Ovary (tissue), 9 donors: Measurements from ENCODE around the gene KRTAP12-1. TPM values are rescaled to one million over a fixed set of nuclear protein-coding genes. Genes with fewer than 3 reads are reported as not detected.

Experiments used
- DNase-seq, 5 donors: peaks; one replicate each; pipeline ENCODE4 v3.0.0-alpha.2; 2019 to 2020
- H3K27ac ChIP-seq, 2 donors: fragments of 200-600 bp; one replicate each; pipeline versions ENCODE4 v1.5.1 to v1.8.0; 2019 to 2022
- H3K27me3 ChIP-seq: fragments of 200-600 bp; one replicate; pipeline ENCODE4 v1.8.0; 2022
- H3K36me3 ChIP-seq: fragments of 200-600 bp; sonication (generic); one replicate; pipeline ENCODE4 v1.5.1; 2019
- H3K4me1 ChIP-seq: one replicate; pipeline ENCODE4 v1.8.1; 2013; ENCODE audit warnings: mild to moderate bottlenecking, moderate library complexity; ENCODE audit not compliant: insufficient read depth
- H3K4me3 ChIP-seq: fragments of 200-600 bp; sonication (generic); one replicate; pipeline ENCODE4 v1.5.1; 2017
- H3K9me3 ChIP-seq, 2 donors: fragments of 200-600 bp in 1 of 2; sonication (generic) in 1 of 2; one replicate each; pipeline versions ENCODE4 v1.5.1 to v1.8.1; 2013 to 2019; ENCODE audit warnings: mild to moderate bottlenecking in 1 of 2, moderate library complexity in 1 of 2
- EP300 ChIP-seq: sonication (generic); formaldehyde crosslinking; IDR thresholded peaks from one replicate; pipeline ENCODE4 v1.6.1; 2017; ENCODE audit warnings: antibody characterized with exemption
- POLR2A ChIP-seq: fragments of 450-650 bp; IDR thresholded peaks from one replicate; pipeline ENCODE4 v1.6.1; 2017; ENCODE audit warnings: antibody characterized with exemption, mild to moderate bottlenecking, moderate library complexity
- WGBS, 3 donors: extraction: QIAGEN DNeasy Blood & Tissue Kit in 1 of 3; methylation state at CpG; one replicate each; pipeline versions ENCODE4 v1.1.5 to v1.1.7; 2013 to 2017; 5-methylcytosine and 5-hydroxymethylcytosine counted together
- intact Hi-C, 4 donors: fragments of 100-400 bp; cut with DNase I; formaldehyde crosslinking; loops; one replicate each; pipeline versions ENCODE4 v1.11.0 to v1.15.1; 2022 to 2023
- polyA plus RNA-seq, 2 donors: library from polyadenylated mRNA; stranded (reverse); fragments of 200-250 nt in 1 of 2; fragments of 350-450 nt in 1 of 2; fragmentation: Illumina TruSeq in 1 of 2; extraction: RNeasy Lipid Tissue Mini Kit (QIAGEN cat#74804) in 1 of 2; gene quantifications; one replicate each; pipeline ENCODE4 v1.2.3, GENCODE V29; 2013 to 2014
- total RNA-seq, 7 donors: library from RNA; depleted of rRNA in 2 of 7; stranded (reverse); fragments of >200 nt in 2 of 7; fragmentation: NEBNext Ultra II Directional in 3 of 7; extraction: Animal tissue kit (Norgen Biotek cat#: 25700) in 3 of 7; gene quantifications; one replicate each; pipeline versions ENCODE4 v1.1.0 to v1.2.4, GENCODE V29; 2016 to 2023
- TF ChIP-seq, protein P1 (sequence below), 3 donors: fragments of 450-650 bp in 2 of 3; fragments of 200-600 bp in 1 of 3; IDR thresholded peaks; one replicate each; pipeline versions ENCODE4 v1.5.1 to v1.8.0; 2016 to 2022; ENCODE audit warnings: antibody characterized with exemption in 3 of 3, mild to moderate bottlenecking in 1 of 3
- donor health status: DM: no; HTN: no; CAD: no; lungs with moderate emphysema.
- donor health status: DM: no; HTN: no; CAD: no.
- donor health status: Bipolar disorder and iron deficiency.
- donor health status: DM: yes; HTN: yes; CAD: no.
- donor health status: DM: no; HTN: no; CAD: no.
- donor health status: DM: yes; HTN: yes; CAD: no.

The KRTAP12-1 gene
- total and polyA plus RNA-seq, 9 donors, result not detected

DNA sequence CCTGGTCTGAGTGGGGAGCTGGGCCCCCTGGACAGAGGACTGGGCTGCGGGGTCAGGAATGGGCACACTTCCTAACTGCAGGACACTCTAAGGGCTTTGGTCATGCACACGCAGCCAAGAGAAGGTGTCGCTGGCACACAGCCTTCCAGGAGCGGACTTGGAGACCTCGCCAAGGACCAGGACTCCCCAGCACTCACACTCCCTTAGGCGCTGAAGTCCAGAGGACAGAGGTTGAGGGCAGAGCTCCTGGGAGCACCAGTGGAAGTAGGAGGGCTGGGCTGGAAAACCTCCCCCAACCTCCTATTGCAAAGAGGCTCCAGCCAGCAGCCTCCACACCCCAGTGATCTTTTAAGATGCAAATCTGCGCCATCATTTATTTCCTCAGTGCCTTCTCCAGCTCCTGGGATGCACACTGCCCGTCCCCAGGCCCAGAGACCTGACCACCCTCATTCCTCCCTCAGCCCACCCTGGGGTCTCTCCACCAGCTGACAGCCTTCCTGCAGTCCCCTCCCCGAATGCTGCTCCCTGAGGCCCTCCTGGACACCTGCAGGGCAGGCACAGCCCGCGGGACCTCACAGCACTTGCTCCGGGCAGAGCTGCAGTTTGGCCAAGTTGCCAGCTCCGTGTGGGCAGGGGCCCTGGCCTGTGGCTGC lies 26.4 kb upstream of the KRTAP12-1 start:
- Histone ChIP-seq H3K36me3 (no peaks in the 10 kb centered on the region), H3K4me3 (no peak overlapping the region), H3K27ac (no peak overlapping the region), H3K9me3 (peaks cover 0 to 5% of the 10 kb centered on the region in 2 donors), H3K27me3 (no peaks in the 10 kb centered on the region), H3K4me1 (no peaks in the 10 kb centered on the region)
- TF ChIP-seq POLR2A, result no peak
- TF ChIP-seq, protein P1, sequence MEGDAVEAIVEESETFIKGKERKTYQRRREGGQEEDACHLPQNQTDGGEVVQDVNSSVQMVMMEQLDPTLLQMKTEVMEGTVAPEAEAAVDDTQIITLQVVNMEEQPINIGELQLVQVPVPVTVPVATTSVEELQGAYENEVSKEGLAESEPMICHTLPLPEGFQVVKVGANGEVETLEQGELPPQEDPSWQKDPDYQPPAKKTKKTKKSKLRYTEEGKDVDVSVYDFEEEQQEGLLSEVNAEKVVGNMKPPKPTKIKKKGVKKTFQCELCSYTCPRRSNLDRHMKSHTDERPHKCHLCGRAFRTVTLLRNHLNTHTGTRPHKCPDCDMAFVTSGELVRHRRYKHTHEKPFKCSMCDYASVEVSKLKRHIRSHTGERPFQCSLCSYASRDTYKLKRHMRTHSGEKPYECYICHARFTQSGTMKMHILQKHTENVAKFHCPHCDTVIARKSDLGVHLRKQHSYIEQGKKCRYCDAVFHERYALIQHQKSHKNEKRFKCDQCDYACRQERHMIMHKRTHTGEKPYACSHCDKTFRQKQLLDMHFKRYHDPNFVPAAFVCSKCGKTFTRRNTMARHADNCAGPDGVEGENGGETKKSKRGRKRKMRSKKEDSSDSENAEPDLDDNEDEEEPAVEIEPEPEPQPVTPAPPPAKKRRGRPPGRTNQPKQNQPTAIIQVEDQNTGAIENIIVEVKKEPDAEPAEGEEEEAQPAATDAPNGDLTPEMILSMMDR (IDR thresholded peaks at IDR 0.05), result no peak
- no peak for TF ChIP-seq EP300
- WGBS, 3 donors, result 2 to 12% (median 3%) methylated on average over 13 of the region's 13 CpGs
- DNase-seq, result peak in 2 of 5 donors; percentile 4 to 10
- intact Hi-C loops, result no loop called here

DNA sequence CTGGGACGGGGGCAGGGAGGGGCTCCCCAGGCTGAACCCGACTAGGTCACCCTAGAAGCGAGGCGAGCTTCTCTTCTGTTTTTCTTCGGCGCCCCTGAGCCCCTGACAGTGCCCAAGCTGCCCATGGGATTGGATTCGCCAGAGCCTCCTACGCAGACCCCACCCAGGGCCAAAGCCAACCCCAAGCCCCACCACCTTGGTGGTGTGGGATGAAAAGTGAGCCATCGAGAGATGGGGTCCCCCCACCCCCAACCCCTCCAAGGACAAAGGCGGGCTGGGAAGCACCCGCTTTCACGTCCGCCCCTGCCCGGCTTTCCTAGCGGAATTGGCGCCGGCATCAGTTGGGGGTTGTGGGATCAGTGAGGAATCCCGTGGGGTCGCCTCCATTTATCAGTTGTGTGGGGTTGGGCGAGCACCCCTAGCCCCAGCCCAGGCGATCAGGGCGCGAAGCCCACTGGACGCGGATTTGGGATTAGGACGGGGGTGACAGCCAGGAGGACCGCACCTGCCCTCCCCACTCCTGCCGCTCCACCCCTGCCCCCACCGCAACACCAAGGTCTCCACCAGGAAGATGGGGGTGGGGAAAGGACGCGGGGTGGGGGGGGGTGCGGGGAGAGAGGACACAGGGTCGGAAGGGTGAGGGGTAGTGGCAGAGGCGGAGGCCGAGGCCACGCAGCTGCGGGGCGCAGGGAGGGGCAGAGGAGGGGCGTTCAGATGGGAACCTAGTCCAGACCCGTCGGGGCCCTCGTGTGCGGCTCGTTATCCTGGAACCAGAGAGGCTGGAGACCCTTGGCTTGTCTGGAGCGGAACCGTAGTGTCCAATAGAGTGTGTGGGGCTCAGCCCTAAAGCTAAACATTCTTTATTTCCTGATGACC lies 25.0 kb upstream of the KRTAP12-1 start:
- peak in 2 of 5 donors; percentile 2 to 13 for DNase-seq
- Histone ChIP-seq H3K27me3 (no peaks in the 10 kb centered on the region), H3K9me3 (peaks cover 0 to 5% of the 10 kb centered on the region in 2 donors), H3K4me3 (no peak overlapping the region), H3K4me1 (no peaks in the 10 kb centered on the region), H3K36me3 (no peaks in the 10 kb centered on the region), H3K27ac (no peak overlapping the region)
- TF ChIP-seq POLR2A, result no peak
- no peak for TF ChIP-seq EP300
- TF ChIP-seq, protein P1 (IDR thresholded peaks at IDR 0.05), result no peak
- 1 to 2% (median 1%) methylated on average over 45 to 46 of the region's 46 CpGs for WGBS, 3 donors
- intact Hi-C loops, result no loop called here

DNA sequence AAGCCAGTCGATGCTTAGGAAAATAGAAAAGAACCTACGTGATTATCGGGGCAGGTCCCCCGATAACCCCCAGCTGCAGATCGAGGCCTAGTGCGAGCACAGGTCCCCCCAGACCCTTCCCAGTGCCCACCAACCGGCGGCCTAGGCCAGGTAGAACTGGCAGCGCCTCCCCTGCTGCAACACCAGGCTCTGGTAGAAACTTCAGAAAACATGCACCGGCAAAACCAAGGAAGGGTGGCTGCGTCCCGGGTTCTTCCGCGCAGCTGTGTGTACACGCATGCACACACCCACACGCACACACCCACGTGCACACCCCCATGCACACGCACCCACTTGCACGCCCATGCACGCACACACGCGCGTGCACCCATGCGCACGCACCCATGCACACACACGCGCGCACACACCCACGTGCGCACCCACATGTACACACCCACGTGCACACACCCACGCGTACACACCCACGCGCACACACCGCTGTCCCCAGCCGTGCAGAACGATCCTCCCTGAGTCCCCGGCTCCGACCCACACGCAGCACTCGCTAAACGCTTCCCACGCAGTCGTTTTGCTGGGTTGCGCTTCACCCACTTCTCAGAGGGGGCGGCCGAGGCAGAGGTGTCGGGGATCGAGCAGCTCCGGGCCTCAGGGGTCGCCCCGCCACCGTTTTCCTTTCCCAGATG lies 24.2 kb upstream of the KRTAP12-1 start:
- Histone ChIP-seq H3K4me3 (no peak overlapping the region), H3K9me3 (peaks cover 0 to 5% of the 10 kb centered on the region in 2 donors), H3K4me1 (no peaks in the 10 kb centered on the region), H3K27me3 (no peaks in the 10 kb centered on the region), H3K36me3 (no peaks in the 10 kb centered on the region), H3K27ac (no peak overlapping the region)
- TF ChIP-seq, protein P1 (IDR thresholded peaks at IDR 0.05), result no peak
- no peak for TF ChIP-seq EP300
- TF ChIP-seq POLR2A, result no peak
- DNase-seq, result peak in 1 of 5 donors; percentile 11
- 2 to 6% (median 3%) methylated on average over 37 to 54 of the region's 54 CpGs for WGBS, 3 donors
- intact Hi-C loops, result no loop called here

DNA sequence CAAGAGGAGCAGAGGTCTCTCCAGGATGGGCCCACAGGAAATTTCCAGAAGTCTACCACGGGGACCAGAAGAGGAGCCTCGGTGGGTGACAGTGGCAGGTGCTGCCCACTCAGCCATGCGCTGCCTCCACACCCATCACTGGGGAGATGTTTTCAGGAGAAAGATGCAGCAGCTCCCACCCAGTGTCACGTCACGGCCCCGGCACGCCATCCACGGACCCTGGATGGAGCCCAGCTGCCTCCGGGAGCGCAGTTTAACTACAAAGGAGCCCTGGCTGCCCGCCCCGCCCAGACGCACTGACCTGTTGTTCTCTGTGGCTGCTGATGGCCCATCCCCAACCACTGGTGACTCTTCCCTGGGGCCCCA lies 22.7 kb upstream of the KRTAP12-1 start:
- 10 to 18% (median 13%) methylated on average over 13 of the region's 13 CpGs for WGBS, 3 donors
- TF ChIP-seq POLR2A (no peak), EP300 (no peak)
- TF ChIP-seq, protein P1 (IDR thresholded peaks at IDR 0.05), result no peak
- H3K27ac ChIP-seq, result no peak overlapping the region
- peaks cover 0 to 5% of the 10 kb centered on the region in 2 donors for H3K9me3 ChIP-seq
- no peak overlapping the region for H3K4me3 ChIP-seq
- intact Hi-C loops, result no loop called here
- H3K27me3 ChIP-seq, result no peaks in the 10 kb centered on the region
- peak in 1 of 5 donors; percentile 18 for DNase-seq
- H3K36me3 ChIP-seq, result no peaks in the 10 kb centered on the region
- no peaks in the 10 kb centered on the region for H3K4me1 ChIP-seq
